ENCODE results near the gene BAX.

The BAX gene

DNA sequence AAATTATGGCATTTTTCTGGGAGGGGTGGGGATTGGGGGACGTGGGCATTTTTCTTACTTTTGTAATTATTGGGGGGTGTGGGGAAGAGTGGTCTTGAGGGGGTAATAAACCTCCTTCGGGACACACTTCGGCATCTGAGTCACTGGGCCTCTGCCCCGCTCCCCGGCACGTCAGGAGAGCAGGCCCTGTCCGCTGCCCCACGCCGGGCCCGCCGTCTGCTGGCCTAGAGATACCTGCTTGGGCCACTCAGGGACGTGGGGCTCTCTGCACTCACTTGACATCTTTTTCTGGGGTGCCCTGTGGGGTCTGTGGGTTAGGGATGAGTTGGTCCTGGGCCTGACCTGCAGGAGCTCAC lies 7.0 kb downstream of the BAX start:
- TF ChIP-seq, protein P1, sequence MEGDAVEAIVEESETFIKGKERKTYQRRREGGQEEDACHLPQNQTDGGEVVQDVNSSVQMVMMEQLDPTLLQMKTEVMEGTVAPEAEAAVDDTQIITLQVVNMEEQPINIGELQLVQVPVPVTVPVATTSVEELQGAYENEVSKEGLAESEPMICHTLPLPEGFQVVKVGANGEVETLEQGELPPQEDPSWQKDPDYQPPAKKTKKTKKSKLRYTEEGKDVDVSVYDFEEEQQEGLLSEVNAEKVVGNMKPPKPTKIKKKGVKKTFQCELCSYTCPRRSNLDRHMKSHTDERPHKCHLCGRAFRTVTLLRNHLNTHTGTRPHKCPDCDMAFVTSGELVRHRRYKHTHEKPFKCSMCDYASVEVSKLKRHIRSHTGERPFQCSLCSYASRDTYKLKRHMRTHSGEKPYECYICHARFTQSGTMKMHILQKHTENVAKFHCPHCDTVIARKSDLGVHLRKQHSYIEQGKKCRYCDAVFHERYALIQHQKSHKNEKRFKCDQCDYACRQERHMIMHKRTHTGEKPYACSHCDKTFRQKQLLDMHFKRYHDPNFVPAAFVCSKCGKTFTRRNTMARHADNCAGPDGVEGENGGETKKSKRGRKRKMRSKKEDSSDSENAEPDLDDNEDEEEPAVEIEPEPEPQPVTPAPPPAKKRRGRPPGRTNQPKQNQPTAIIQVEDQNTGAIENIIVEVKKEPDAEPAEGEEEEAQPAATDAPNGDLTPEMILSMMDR (IDR thresholded peaks at IDR 0.05; ENCODE audit: extremely low read depth, insufficient read depth, missing control alignments): no peak
- no peak for DNase-seq (ENCODE audit: low spot score)
- in situ Hi-C loops (cut with MboI; ENCODE audit: low pct_unique_long_range_greater_than_20kb, low sequenced_read_pairs, unreplicated experiment): loop anchor here (25.0 kb wide), 2 partner anchors 99 to 324 kb away; partner anchors contain the start of genes CA11, DBP, PLEKHA4 and PPP1R15A

DNA sequence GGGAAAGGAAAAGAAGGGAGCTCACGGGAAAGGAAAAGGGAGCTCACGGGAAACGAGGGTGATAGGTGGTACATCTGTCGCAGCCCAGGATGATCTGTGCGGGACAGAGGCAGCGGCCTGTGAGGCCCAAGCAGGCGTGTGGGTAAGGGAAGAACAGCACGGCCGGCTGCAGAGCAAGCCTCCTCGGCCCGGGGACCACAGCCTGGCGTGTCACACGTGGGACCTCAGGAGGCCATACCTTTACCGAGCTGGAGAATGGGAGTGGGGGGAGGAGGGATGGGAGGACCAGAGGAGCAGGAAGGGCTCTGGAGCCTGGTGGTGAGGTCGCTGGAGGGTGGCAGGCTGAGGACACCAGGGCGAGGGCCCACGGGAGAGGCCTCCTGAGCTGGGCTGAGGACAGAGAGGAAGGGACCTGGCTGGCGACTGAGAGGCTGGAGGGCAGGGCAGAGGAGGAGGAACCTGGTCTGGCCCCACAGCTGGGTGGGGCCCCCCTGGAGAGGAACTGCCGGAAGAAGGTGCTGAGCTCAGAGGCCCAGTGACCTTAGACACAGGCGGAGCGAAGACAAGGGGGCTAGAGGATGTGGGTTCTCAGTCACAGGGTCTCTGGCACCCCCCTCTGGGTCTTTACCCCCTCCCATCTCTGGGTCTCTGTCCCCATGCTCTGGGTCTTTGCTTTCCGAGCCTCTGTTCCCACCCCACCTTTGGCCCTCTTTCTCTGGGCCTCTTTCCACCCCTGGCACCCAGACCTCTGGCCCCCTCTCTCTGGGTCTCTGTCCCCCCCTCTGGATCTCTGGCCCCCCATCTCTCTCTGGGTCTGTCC lies 7.6 kb downstream of the BAX start:
- TF ChIP-seq, protein P1 (IDR thresholded peaks at IDR 0.05; ENCODE audit: extremely low read depth, insufficient read depth, missing control alignments): no peak
- DNase-seq (ENCODE audit: low spot score): peak; percentile 84
- in situ Hi-C loops (cut with MboI; ENCODE audit: low pct_unique_long_range_greater_than_20kb, low sequenced_read_pairs, unreplicated experiment): loop anchor here (25.0 kb wide), 2 partner anchors 100 to 325 kb away; partner anchors contain the start of genes CA11, DBP, PLEKHA4 and PPP1R15A

DNA sequence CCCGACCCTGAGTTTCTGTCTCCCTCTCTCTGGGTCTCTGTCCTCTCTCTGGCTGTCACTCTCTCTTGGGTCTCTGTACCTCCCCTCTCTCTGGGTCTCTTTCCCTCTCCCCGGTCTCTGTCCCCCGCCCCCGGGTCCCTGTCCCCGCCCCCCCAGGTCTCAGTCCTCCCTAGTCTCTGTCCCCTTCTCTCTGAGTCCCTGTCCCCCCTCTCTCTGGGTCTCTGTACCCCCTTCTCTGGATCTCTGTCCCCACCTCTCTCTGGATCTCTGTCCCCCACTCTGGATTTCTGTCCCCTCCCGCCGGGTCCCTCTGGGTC lies 8.1 kb downstream of the BAX start:
- in situ Hi-C loops (cut with MboI; ENCODE audit: low pct_unique_long_range_greater_than_20kb, low sequenced_read_pairs, unreplicated experiment): loop anchor here (25.0 kb wide), 2 partner anchors 101 to 326 kb away; partner anchors contain the start of genes CA11, DBP, PLEKHA4 and PPP1R15A
- no peak for DNase-seq (ENCODE audit: low spot score)
- TF ChIP-seq, protein P1 (IDR thresholded peaks at IDR 0.05; ENCODE audit: extremely low read depth, insufficient read depth, missing control alignments): no peak

DNA sequence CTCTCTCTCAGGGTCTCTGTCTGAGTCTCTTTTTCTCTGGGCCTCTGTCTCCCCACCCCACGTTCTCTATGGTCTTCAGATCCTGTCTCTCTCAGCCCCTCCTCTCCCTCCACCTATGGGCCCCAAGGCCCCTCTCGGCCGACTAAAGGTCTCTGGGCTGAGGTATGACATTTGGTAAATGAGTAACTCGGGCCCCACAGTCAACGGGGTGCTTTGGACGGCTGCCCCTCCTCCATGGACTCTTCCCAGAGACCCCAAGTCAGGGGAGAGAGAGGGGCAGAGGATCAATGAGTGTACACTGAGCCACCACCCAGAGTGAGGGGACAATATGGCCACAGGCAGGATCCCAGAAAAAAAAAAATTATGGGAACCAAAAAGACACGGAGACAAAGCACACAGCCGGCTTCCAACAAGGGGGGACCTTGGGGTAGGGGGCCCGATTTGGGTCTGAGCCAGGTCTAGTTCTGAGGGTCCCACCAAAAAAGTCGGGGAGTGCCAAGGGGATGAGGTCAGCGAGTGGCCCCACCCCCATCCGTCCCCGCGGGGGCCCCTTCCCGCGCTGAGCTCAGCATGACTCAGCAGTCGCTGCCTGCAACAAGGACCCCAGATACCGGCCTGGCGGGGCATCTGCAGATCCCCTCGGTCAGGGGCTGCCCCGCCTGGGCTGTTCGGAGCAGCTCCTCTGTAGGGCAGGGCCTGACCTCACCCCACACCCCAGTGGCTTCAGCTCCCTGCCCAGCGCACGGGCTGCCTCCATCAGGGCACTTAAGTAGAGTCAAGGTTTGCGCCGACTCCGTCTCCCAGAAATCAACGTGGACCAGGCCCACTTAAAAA lies 8.9 kb downstream of the BAX start:
- peak; percentile 88 for DNase-seq (ENCODE audit: low spot score)
- TF ChIP-seq, protein P1 (IDR thresholded peaks at IDR 0.05; ENCODE audit: extremely low read depth, insufficient read depth, missing control alignments): no peak
- in situ Hi-C loops (cut with MboI; ENCODE audit: low pct_unique_long_range_greater_than_20kb, low sequenced_read_pairs, unreplicated experiment): loop anchor here (25.0 kb wide), 2 partner anchors 101 to 326 kb away; partner anchors contain the start of genes CA11, DBP, PLEKHA4 and PPP1R15A

DNA sequence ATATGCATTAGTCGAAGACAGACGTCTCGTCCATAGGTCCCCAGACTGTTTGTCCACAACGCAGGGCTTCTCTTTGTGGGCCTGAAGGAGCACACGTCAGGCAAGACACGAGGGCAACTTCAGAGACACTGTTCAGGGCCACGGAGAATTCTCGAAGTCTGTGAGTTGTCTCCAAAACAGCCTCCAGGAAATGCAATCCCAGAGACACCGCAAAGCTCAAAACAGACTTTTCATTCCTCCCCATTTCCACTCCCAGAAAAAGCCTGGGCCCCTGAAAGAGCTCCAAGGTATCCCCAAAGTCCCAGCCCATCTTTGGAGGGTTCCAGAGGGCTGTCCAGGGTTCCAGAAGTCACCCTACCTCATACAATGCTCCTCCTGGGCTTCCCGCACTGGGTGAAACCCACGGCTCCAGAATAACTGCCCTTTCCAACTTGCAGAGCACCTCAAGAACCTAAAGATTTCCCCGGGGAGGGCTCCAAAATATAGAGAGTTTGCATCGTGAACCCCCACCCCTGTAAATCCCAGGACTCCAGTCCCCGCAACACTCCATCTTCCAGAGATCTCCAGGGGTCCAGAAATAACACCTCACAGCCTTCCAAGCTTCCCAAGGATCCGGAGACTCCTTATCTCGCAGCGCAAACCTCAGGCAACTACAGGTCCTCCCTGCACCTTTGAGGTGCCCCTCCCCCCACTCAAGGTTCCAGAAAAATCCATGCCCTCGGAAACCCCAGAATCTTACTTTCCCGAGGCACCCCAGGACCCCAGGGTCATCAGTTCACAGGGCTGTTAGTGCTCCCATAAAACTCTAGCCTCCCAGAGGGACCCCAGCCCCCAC lies 9.7 kb downstream of the BAX start:
- TF ChIP-seq, protein P1 (IDR thresholded peaks at IDR 0.05; ENCODE audit: extremely low read depth, insufficient read depth, missing control alignments): no peak
- in situ Hi-C loops (cut with MboI; ENCODE audit: low pct_unique_long_range_greater_than_20kb, low sequenced_read_pairs, unreplicated experiment): loop anchor here (25.0 kb wide), 2 partner anchors 102 to 327 kb away; partner anchors contain the start of genes CA11, DBP, PLEKHA4 and PPP1R15A
- DNase-seq (ENCODE audit: low spot score): no peak

Data from GM13977 (cell line).